ENCODE results near the gene ANKRD55.
"Not testable (repeated sequence)": the region's sequence is repeated elsewhere in the genome, so short reads cannot be mapped to it uniquely, and the experiment has no call there.

ANKRD55 gene

GRCh38 chr5:56142614-56143372 lies 90.3 kb downstream of the ANKRD55 start:
- no peak for DNase-seq

GRCh38 chr5:56142233-56142613 lies 90.9 kb downstream of the ANKRD55 start:
- no peak for DNase-seq

- DNase-seq = no peak
These were observed 93.1 kb downstream of the ANKRD55 start for GRCh38 chr5:56140073-56140472.

GRCh38 chr5:56130664-56131063 lies 102.5 kb downstream of the ANKRD55 start:
- DNase-seq = no peak

- no peak for DNase-seq
These were observed 103.8 kb downstream of the ANKRD55 start for GRCh38 chr5:56129288-56129687.

GRCh38 chr5:56128113-56128512 lies 105.0 kb downstream of the ANKRD55 start:
- DNase-seq = peak; percentile 4

GRCh38 chr5:56126487-56127179 lies 106.5 kb downstream of the ANKRD55 start:
- DNase-seq = no peak

- DNase-seq = no peak
These were observed 109.4 kb downstream of the ANKRD55 start for GRCh38 chr5:56123531-56124243.

GRCh38 chr5:56122360-56122985 lies 110.7 kb downstream of the ANKRD55 start:
- DNase-seq = not testable (repeated sequence)

- DNase-seq = no peak
These were observed 114.1 kb downstream of the ANKRD55 start for GRCh38 chr5:56119050-56119449.

- no peak for DNase-seq
These were observed 116.5 kb downstream of the ANKRD55 start for GRCh38 chr5:56116599-56117141.

GRCh38 chr5:56115589-56115988 lies 117.5 kb downstream of the ANKRD55 start:
- DNase-seq = no peak

- no peak for DNase-seq
These were observed 120.5 kb downstream of the ANKRD55 start for GRCh38 chr5:56112526-56113121.

GRCh38 chr5:56111404-56111781 lies 121.7 kb downstream of the ANKRD55 start:
- no peak for DNase-seq

GRCh38 chr5:56110646-56111403 lies 122.3 kb downstream of the ANKRD55 start:
- no peak for DNase-seq

GRCh38 chr5:56108246-56108645 lies 124.9 kb downstream of the ANKRD55 start:
- DNase-seq = no peak

GRCh38 chr5:56106837-56107236 lies 126.3 kb downstream of the ANKRD55 start:
- DNase-seq = no peak

- DNase-seq = no peak
These were observed 127.4 kb downstream of the ANKRD55 start for GRCh38 chr5:56105511-56106291.

- DNase-seq = no peak
These were observed 130.2 kb downstream of the ANKRD55 start for GRCh38 chr5:56102889-56103288.

- not testable (repeated sequence) for DNase-seq
These were observed 130.9 kb downstream of the ANKRD55 start for GRCh38 chr5:56102207-56102606.

GRCh38 chr5:56101180-56101579 lies 131.9 kb downstream of the ANKRD55 start:
- no peak for DNase-seq
